Duodenal mucosa (tissue), 2 donors: Measurements from ENCODE around the gene TAS2R39.
"Not testable (repeated sequence)": the region's sequence is repeated elsewhere in the genome, so short reads cannot be mapped to it uniquely, and the experiment has no call there.

Source experiments
- H3K27ac ChIP-seq: one replicate; pipeline ENCODE4 v1.7.0; 2013; ENCODE audit warnings: low read depth, low read length
- H3K27me3 ChIP-seq, 2 donors: one replicate each; pipeline ENCODE4 v1.7.0; 2013; ENCODE audit warnings: low read length in 2 of 2, control low read depth in 1 of 2; ENCODE audit not compliant: insufficient read depth in 2 of 2, control insufficient read depth in 1 of 2
- H3K36me3 ChIP-seq, 2 donors: one replicate each; pipeline ENCODE4 v1.7.0; 2013; ENCODE audit warnings: low read length in 2 of 2, control low read depth in 1 of 2; ENCODE audit not compliant: insufficient read depth in 2 of 2, control insufficient read depth in 1 of 2
- H3K4me1 ChIP-seq, 2 donors: one replicate each; pipeline ENCODE4 v1.7.0; 2013; ENCODE audit warnings: low read length in 2 of 2, control low read depth in 1 of 2; ENCODE audit not compliant: insufficient read depth in 2 of 2, control insufficient read depth in 1 of 2
- H3K4me3 ChIP-seq, 2 donors: one replicate each; pipeline ENCODE4 v1.7.0; 2013; ENCODE audit warnings: low read length in 2 of 2, low read depth in 1 of 2
- H3K9ac ChIP-seq, 2 donors: one replicate each; pipeline ENCODE4 v1.7.0; 2013; ENCODE audit warnings: low read length in 2 of 2, low read depth in 1 of 2
- H3K9me3 ChIP-seq, 2 donors: one replicate each; pipeline ENCODE4 v1.7.0; 2013; ENCODE audit warnings: low read length in 2 of 2, control low read depth in 1 of 2; ENCODE audit not compliant: control insufficient read depth in 1 of 2

Gene TAS2R39

DNA sequence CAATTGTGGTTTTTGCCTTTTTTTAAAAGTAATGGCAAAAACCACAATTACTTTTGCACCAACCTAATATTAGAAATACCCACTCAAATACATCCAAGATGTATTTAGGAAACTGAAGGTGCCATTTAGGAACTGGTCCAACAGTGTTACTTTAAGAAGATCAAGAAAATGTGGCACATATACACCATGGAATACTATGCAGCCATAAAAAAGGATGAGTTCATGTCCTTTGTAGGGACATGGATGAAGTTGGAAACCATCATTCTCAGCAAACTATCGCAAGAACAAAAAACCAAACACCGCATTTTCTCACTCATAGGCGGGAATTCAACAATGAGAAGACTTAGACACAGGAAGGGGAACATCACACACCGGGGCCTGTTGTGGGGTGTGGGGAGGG is 2.4 kb upstream of the TAS2R39 start:
- not testable (repeated sequence) for H3K4me3 ChIP-seq, H3K4me1 ChIP-seq, H3K36me3 ChIP-seq, H3K9ac ChIP-seq, H3K27ac ChIP-seq, H3K9me3 ChIP-seq, H3K27me3 ChIP-seq

DNA sequence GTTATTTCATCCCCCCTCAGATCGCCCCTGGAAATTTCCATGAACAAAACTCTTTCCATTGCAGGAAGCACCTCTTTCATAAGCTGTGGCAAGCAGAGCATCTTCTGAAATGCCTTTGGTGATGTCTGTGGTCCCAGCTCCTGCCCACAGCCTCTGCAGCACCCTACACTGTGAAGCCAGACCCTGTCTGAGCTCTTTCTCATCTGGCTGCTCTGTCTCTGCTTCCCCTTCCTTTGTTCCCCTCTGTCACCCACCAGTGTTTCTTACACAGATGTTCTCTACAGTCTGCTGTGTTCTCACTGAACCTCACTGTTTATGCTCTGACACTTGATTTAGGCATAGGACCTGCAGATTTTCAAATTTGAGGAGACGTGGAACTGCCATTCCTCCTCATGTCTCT is 1.9 kb upstream of the TAS2R39 start:
- Histone ChIP-seq H3K4me3 (no peak overlapping the region), H3K9me3 (peaks cover 5% of the 10 kb centered on the region in 2 donors), H3K36me3 (no peaks in the 10 kb centered on the region), H3K27me3 (no peaks in the 10 kb centered on the region), H3K27ac (no peak overlapping the region), H3K4me1 (no peaks in the 10 kb centered on the region), H3K9ac (no peak overlapping the region)

DNA sequence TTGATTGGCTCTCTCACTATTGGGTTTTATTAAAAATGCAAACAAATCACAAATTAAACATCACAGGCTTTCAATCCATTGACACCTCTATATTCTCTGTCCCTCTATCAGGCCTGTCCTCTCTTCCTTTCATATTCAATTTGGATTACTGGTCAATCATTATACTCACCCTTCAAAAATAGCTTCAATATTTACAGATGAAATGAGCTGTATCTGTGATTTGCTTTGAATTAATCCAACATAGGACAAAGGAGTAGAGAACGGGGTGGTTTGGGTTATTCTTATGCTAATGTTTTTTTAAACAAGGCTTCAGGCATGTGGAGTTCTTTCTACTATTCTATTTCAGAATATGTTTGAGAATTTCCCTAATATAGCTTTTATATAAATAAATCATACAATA is 2.3 kb downstream of the TAS2R39 start:
- Histone ChIP-seq H3K4me1 (no peaks in the 10 kb centered on the region), H3K9me3 (no peaks in the 10 kb centered on the region), H3K27ac (no peak overlapping the region), H3K4me3 (no peak overlapping the region), H3K27me3 (no peaks in the 10 kb centered on the region), H3K36me3 (no peaks in the 10 kb centered on the region), H3K9ac (no peak overlapping the region)

DNA sequence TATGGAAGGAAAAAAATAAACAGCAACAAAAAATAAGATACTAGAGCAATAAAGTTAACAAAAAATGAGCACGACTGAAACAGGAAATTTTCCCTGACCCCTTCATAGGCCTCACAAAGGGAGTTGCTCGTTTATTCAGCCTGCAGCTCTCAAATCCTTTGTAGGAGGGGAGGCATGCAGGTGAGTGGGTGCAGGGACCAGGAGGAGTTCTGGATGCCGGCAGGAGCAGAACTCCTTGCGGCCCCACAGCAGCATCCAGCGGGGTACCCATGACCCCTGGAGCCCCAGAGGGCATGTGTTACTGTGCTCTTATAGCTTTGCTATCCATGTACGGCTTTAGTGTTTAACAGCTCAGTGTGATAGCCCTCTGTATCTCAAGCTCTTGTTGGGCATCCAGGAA is 5.8 kb downstream of the TAS2R39 start:
- H3K27me3 ChIP-seq = no peaks in the 10 kb centered on the region
- H3K9ac ChIP-seq = no peak overlapping the region
- no peak overlapping the region for H3K27ac ChIP-seq
- no peak overlapping the region for H3K4me3 ChIP-seq
- no peaks in the 10 kb centered on the region for H3K4me1 ChIP-seq
- no peaks in the 10 kb centered on the region for H3K9me3 ChIP-seq
- no peaks in the 10 kb centered on the region for H3K36me3 ChIP-seq

DNA sequence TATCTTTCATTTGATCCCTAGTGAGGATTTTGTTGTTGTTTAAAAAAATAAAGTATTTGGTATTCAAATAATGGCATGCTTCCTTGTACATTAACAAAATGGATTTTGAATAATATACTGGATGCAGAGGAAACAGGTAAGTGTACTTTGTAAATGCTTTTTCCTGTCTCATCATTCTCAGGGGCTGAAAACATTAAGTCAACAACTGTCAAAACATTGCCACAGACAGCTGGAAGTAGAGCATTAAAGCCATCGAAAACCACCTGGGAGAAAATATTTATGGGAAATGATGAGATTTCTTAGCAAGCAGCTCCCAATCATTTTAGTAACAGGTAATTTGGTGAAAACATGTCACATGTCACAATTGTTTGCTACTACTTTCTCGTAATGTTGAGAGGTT is 10.7 kb downstream of the TAS2R39 start:
- Histone ChIP-seq H3K4me3 (no peak overlapping the region), H3K4me1 (no peaks in the 10 kb centered on the region), H3K36me3 (no peaks in the 10 kb centered on the region), H3K9me3 (no peaks in the 10 kb centered on the region), H3K27me3 (no peaks in the 10 kb centered on the region), H3K27ac (no peak overlapping the region), H3K9ac (no peak overlapping the region)

DNA sequence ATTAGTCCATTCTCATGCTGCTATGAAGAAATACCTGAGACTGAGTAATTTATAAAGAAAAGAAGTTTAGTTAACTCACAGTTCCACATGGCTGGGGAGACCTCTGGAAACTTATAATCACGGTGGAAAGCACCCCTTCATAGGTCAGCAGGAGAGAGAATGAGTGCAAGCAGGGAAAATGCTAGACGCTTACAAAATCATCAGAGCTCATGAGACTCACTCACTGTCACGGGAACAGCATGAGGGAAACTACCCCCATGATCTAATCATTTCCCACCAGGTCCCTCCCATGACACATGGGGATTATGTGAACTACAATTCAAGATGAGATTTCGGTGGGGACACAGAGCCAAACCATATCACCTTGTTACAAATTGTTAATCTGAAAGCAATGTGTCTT is 15.8 kb downstream of the TAS2R39 start:
- Histone ChIP-seq H3K4me1 (no peaks in the 10 kb centered on the region), H3K36me3 (no peaks in the 10 kb centered on the region), H3K27me3 (peaks cover 0 to 3% of the 10 kb centered on the region in 2 donors), H3K9me3 (no peaks in the 10 kb centered on the region), H3K9ac (no peak overlapping the region), H3K27ac (no peak overlapping the region), H3K4me3 (no peak overlapping the region)

DNA sequence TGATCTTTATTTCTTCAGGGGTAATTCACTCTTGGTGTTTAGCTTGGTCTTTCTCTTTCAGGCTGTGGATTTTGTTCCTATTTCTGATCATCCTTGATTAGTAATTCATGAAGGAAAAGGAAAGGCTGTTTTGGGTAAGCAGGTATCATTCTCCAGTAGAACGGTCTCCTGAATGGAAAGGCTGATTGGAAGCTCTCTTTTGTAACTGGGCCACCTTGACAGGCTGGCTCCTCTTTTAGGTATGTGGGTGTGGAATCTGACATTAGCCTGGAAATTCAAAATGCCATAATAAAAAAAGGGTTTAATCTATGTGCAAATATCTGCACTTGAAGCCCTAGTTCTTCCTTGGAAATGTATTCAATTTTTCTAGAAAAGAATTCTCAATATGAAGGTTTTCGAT is 18.9 kb downstream of the TAS2R39 start:
- H3K4me1 ChIP-seq = peaks cover 4 to 10% of the 10 kb centered on the region in 2 donors
- no peak overlapping the region for H3K4me3 ChIP-seq
- H3K27ac ChIP-seq = no peak overlapping the region
- H3K9me3 ChIP-seq = no peaks in the 10 kb centered on the region
- no peaks in the 10 kb centered on the region for H3K36me3 ChIP-seq
- H3K27me3 ChIP-seq = peaks cover 0 to 3% of the 10 kb centered on the region in 2 donors
- no peak overlapping the region for H3K9ac ChIP-seq

DNA sequence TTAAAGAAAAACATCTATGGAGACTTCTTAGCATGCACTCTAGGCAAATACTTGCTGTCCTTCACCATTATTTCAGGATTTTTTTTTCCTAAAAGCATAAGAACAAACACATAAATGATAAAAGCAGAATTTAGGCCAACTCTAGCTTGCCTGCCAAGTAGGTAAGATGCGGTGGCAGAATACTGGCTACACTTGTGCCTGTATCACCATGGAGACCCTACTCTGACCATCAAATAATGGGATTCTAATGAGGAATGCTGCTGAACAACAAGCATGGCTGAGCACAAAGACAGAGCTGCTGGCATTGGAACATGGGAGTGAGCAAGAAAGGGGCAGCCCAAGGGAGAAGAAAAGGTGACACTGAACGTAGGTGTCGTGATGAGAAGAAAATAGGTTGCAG is 20.2 kb downstream of the TAS2R39 start:
- Histone ChIP-seq H3K9me3 (no peaks in the 10 kb centered on the region), H3K36me3 (no peaks in the 10 kb centered on the region), H3K9ac (no peak overlapping the region), H3K4me1 (peaks cover 4 to 10% of the 10 kb centered on the region in 2 donors), H3K4me3 (no peak overlapping the region), H3K27me3 (peaks cover 0 to 3% of the 10 kb centered on the region in 2 donors), H3K27ac (no peak overlapping the region)

DNA sequence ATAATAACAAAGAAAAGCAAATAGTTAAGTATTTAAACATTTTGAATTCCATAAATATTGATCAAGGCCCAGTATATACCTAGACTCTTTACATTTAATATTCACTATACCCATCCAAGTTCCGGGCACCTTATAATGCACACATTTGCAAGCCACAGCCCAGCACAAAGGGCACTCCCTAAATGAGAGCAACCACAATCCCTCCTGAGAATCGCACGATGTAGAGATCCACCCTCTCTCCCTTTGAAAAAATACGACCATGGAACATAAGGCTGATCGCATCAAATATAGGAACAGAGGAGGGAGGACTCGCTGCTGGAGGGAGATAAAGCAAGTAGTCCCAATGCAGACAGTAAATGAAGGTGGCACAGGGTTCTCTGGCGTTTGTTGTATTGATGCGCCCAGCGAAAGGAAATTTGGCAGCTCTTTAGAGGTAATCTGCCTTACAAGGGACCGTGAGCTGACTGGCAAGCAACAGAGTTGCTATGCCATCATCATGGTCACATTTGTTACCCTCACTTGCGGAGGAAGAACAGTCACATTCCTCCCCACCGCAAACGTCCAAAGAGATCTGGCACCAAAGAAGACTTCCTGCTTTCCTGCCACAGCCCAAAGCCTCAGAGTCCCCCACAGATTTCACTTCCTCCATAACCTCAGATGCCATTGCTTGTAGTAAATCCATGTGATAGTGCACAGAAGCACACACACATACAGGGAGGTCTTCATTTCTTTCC is 22.5 kb downstream of the TAS2R39 start:
- Histone ChIP-seq H3K9ac (no peak overlapping the region), H3K36me3 (no peaks in the 10 kb centered on the region), H3K4me1 (peaks cover 4 to 10% of the 10 kb centered on the region in 2 donors), H3K27me3 (peaks cover 0 to 3% of the 10 kb centered on the region in 2 donors), H3K27ac (no peak overlapping the region), H3K9me3 (no peaks in the 10 kb centered on the region), H3K4me3 (no peak overlapping the region)

DNA sequence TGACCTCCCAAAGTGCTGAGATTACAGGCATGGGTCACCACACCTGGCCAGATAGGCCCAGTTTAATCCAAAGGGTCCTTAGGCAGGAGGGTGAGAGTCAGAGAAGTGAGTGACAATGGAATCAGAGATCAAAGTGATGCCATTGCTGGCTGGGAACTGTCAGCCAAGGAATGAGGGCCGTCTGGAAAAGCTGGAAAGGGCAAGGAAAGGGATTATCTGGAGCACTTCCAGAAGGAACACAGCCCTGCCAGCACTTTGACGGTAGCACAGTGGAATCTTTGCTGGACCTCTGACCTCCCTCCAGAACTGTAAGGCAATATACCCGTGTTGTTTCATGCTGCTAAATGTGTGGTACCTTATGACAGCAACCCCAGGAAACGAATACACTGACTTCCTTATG is 27.3 kb downstream of the TAS2R39 start:
- Histone ChIP-seq H3K9ac (no peak overlapping the region), H3K9me3 (no peaks in the 10 kb centered on the region), H3K4me3 (no peak overlapping the region), H3K27ac (no peak overlapping the region), H3K27me3 (no peaks in the 10 kb centered on the region), H3K36me3 (no peaks in the 10 kb centered on the region), H3K4me1 (peaks cover 3 to 9% of the 10 kb centered on the region in 2 donors)

DNA sequence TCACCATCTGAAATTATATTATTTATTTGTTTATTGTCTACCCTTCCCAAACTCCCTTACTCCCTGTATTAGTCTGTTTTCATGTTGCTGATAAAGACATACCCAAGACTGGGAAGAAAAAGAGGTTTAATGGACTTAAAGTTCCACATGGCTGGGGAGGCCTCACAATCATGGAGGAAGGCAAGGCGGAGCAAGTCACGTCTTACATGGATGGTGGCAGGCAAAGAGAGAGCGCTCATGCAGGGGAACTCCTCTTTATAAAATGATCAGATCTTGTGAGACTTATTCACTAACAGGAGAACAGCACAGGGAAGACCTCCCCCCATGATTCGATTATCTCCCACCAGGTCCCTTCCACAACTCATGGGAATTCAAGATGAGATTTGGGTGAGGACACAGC is 30.3 kb downstream of the TAS2R39 start:
- not testable (repeated sequence) for H3K36me3 ChIP-seq, H3K27ac ChIP-seq, H3K27me3 ChIP-seq, H3K9me3 ChIP-seq, H3K4me1 ChIP-seq, H3K9ac ChIP-seq, H3K4me3 ChIP-seq
